Inferior parietal cortex (tissue), 1 donor: Measurements from ENCODE around the gene TATDN3.
A peak's percentile ranks its signal among the peaks of the same experiment; 100 is the strongest.
"Not testable (repeated sequence)": the region's sequence is repeated elsewhere in the genome, so short reads cannot be mapped to it uniquely, and the experiment has no call there.

Experiments used
- DNase-seq: peaks from one replicate; pipeline ENCODE4 v3.0.0-alpha.2; 2016; ENCODE audit errors: extremely low spot score

Gene TATDN3

GRCh38 chr1:212775241-212775640 is 16.5 kb upstream of the TATDN3 start:
- no peak for DNase-seq

- DNase-seq: no peak
Measured at GRCh38 chr1:212777151-212777550, 14.5 kb upstream of the TATDN3 start.

- DNase-seq: not testable (repeated sequence)
Measured at GRCh38 chr1:212779086-212779485, 12.6 kb upstream of the TATDN3 start.

- DNase-seq: no peak
Measured at GRCh38 chr1:212780759-212781158, 10.9 kb upstream of the TATDN3 start.

- DNase-seq: no peak
Measured at GRCh38 chr1:212781225-212781624, 10.5 kb upstream of the TATDN3 start.

- DNase-seq: peak; percentile 43
Measured at GRCh38 chr1:212782422-212783154, 9.1 kb upstream of the TATDN3 start.

GRCh38 chr1:212783976-212784375 is 7.7 kb upstream of the TATDN3 start:
- no peak for DNase-seq

GRCh38 chr1:212785871-212786270 is 5.8 kb upstream of the TATDN3 start:
- DNase-seq: no peak

- no peak for DNase-seq
Measured at GRCh38 chr1:212791261-212791675, 426 bp upstream of the TATDN3 start.

GRCh38 chr1:212792396-212792908 is 758 bp downstream of the TATDN3 start:
- no peak for DNase-seq

- peak; percentile 56 for DNase-seq
Measured at GRCh38 chr1:212794561-212795014, 2.9 kb downstream of the TATDN3 start.

GRCh38 chr1:212797681-212798080 is 6.0 kb downstream of the TATDN3 start:
- DNase-seq: no peak

GRCh38 chr1:212805767-212806166 is 14.1 kb downstream of the TATDN3 start:
- DNase-seq: no peak

GRCh38 chr1:212814537-212815334 is 23.0 kb downstream of the TATDN3 start:
- DNase-seq: peak; percentile 83

- DNase-seq: no peak
Measured at GRCh38 chr1:212816567-212817278, 25.0 kb downstream of the TATDN3 start.

GRCh38 chr1:212819726-212820125 is 28.0 kb downstream of the TATDN3 start:
- DNase-seq: no peak

- DNase-seq: no peak
Measured at GRCh38 chr1:212820969-212821368, 29.3 kb downstream of the TATDN3 start.

- DNase-seq: no peak
Measured at GRCh38 chr1:212822956-212823355, 31.3 kb downstream of the TATDN3 start.

- no peak for DNase-seq
Measured at GRCh38 chr1:212824201-212824600, 32.5 kb downstream of the TATDN3 start.

GRCh38 chr1:212825798-212826452 is 34.2 kb downstream of the TATDN3 start:
- DNase-seq: no peak

- DNase-seq: no peak
Measured at GRCh38 chr1:212827171-212827776, 35.6 kb downstream of the TATDN3 start.
